K562 (cell line): ENCODE data around the gene C2orf76. TPM values are rescaled to one million over a fixed set of nuclear protein-coding genes. Genes with fewer than 3 reads are reported as not detected.

ENCODE experiments used
- ATAC-seq: fragments of 200-7000 bp; cut with Tn5 transposase; 3 replicates; pipeline ENCODE4 v1.9.1; 2020; ENCODE audit warnings: moderate library complexity
- BruUV-seq: library from RNA; stranded (reverse); fragments of 400-500 nt; replicated peaks from 2 replicates; lab custom pipeline; 2021; lab: Mats Ljungman, UMichigan
- CTCF ChIA-PET: fragments of 300-600 bp; formaldehyde crosslinking; extraction: SDS; loops from one replicate; lab custom pipeline; 2021; ENCODE audit warnings: low intra/inter-chr PET ratio; lab: Yijun Ruan, JAX
- POLR2A ChIA-PET: fragments of 300-600, 350-650 bp; sonication (Branson Sonifier 250); formaldehyde crosslinking; extraction: SDS; loops from one replicate; lab custom pipeline; 2021; ENCODE audit warnings: antibody characterized with exemption, inconsistent platforms; lab: Yijun Ruan, JAX
- DNase-seq, 4 experiments: peaks; one replicate each; pipeline versions ENCODE4 v3.0.0 to v3.0.0-alpha.2; 2011 to 2018; ENCODE audit warnings: low spot score in 3 of 4, mixed read lengths in 3 of 4; ENCODE audit errors: extremely low read depth in 1 of 4
- FAIRE-seq: peaks from 2 replicates; lab custom pipeline; 2011; peaks lifted over from hg19 to GRCh38; lab: Jason Lieb, UNC
- H2AFZ ChIP-seq: 2 replicates; pipeline ENCODE4 v1.6.0; 2011; ENCODE audit warnings: low read depth, low read length, control low read depth, inconsistent platforms
- H3K27ac ChIP-seq: fragments of 200-600 bp; 3 replicates; pipeline ENCODE4 v1.8.0; 2011; ENCODE audit warnings: low read depth, mild to moderate bottlenecking, control low read depth, inconsistent platforms, low read length, moderate library complexity, mixed read lengths; ENCODE audit errors: extremely low read depth
- H3K27me3 ChIP-seq, 2 experiments: fragments of 300-600 bp in 1 of 2; 2 replicates in 1 of 2; 3 replicates in 1 of 2; pipeline versions ENCODE4 v1.6.0 to v1.8.0; 2011; ENCODE audit warnings: inconsistent platforms in 2 of 2, low read length in 2 of 2, mild to moderate bottlenecking in 1 of 2, mixed read lengths in 1 of 2, moderate library complexity in 1 of 2; ENCODE audit not compliant: control insufficient read depth in 2 of 2, insufficient read depth in 2 of 2
- H3K36me3 ChIP-seq: fragments of 300-600 bp; 3 replicates; pipeline ENCODE4 v1.8.0; 2011; ENCODE audit warnings: mild to moderate bottlenecking, low read length, inconsistent platforms; ENCODE audit not compliant: control insufficient read depth, insufficient read depth
- H3K4me1 ChIP-seq, 2 experiments: fragments of 200-600 bp in 1 of 2; replicated peaks in 1 of 2; 2 replicates in 1 of 2; 3 replicates in 1 of 2; pipeline versions ENCODE4 v1.5.1 to v1.8.0; 2011; ENCODE audit warnings: inconsistent platforms in 2 of 2, low read length in 2 of 2, mild to moderate bottlenecking in 1 of 2, mixed read lengths in 1 of 2, moderate library complexity in 1 of 2; ENCODE audit not compliant: control insufficient read depth in 2 of 2, insufficient read depth in 2 of 2
- H3K4me2 ChIP-seq: 2 replicates; pipeline ENCODE4 v1.6.1; 2011; ENCODE audit warnings: low read length, control low read depth, inconsistent platforms, mixed read lengths; ENCODE audit not compliant: insufficient read depth
- H3K4me3 ChIP-seq: fragments of 200-600 bp; sonication (generic), shearing (Covaris generic); 2 replicates; pipeline ENCODE4 v1.5.1; 2016; ENCODE audit warnings: control low read depth, inconsistent platforms
- H3K79me2 ChIP-seq: fragments of 200-600 bp; 3 replicates; pipeline ENCODE4 v1.8.0; 2011; ENCODE audit warnings: low read length, inconsistent platforms; ENCODE audit not compliant: control insufficient read depth, insufficient read depth
- H3K9ac ChIP-seq, 2 experiments: 2 replicates each; pipeline versions ENCODE4 v1.6.0 to v1.6.1; 2011; ENCODE audit warnings: low read depth in 2 of 2, low read length in 2 of 2, control low read depth in 1 of 2, inconsistent platforms in 1 of 2, mild to moderate bottlenecking in 1 of 2, mixed read lengths in 1 of 2; ENCODE audit not compliant: insufficient read depth in 1 of 2
- H3K9me1 ChIP-seq: one replicate; pipeline ENCODE4 v1.6.0; 2011; ENCODE audit warnings: inconsistent platforms, mild to moderate bottlenecking, low read length, moderate library complexity; ENCODE audit not compliant: control insufficient read depth, insufficient read depth
- H3K9me3 ChIP-seq: replicated peaks from 2 replicates; pipeline ENCODE4 v1.5.1; 2011; ENCODE audit warnings: low read depth, low read length, inconsistent platforms; ENCODE audit not compliant: control insufficient read depth, insufficient read depth
- H4K20me1 ChIP-seq: replicated peaks from 2 replicates; pipeline ENCODE4 v1.6.1; 2011; ENCODE audit warnings: low read length, inconsistent platforms, mixed read lengths; ENCODE audit not compliant: control insufficient read depth, insufficient read depth
- IRF1 ChIP-seq: sonication (generic); formaldehyde crosslinking; IDR thresholded peaks from 2 replicates; pipeline ENCODE4 v1.8.0; 2022; ENCODE audit warnings: missing genetic modification reagents, mild to moderate bottlenecking, borderline replicate concordance
- NFRKB ChIP-seq: fragments of 450-650 bp; IDR thresholded peaks from 2 replicates; pipeline ENCODE4 v1.6.1; 2016; ENCODE audit warnings: low read depth
- TFAM ChIP-seq: fragments of 250-450 bp; sonication (Bioruptor Pico); conservative IDR thresholded peaks from 2 replicates; pipeline ENCODE4 v1.5.0; 2021; ENCODE audit warnings: mild to moderate bottlenecking, moderate library complexity
- ZNF395 ChIP-seq: fragments of 200-800 bp; sonication (Bioruptor generic); IDR thresholded peaks from 2 replicates; pipeline ENCODE4 v1.6.1; 2017; ENCODE audit warnings: missing genetic modification characterization, missing compliant biosample characterization
- ZNF449 ChIP-seq: fragments of 250-450 bp; sonication (Bioruptor Pico); IDR thresholded peaks from 2 replicates; pipeline ENCODE4 v1.8.0; 2022; ENCODE audit warnings: moderate library complexity, mild to moderate bottlenecking, inconsistent platforms
- ZNF57 ChIP-seq: fragments of 450-650 bp; formaldehyde crosslinking; IDR thresholded peaks from 2 replicates; pipeline ENCODE4 v1.4.0; 2020; ENCODE audit warnings: mild to moderate bottlenecking, moderate library complexity
- ZNF696 ChIP-seq: fragments of 250-450 bp; sonication (Bioruptor Pico); conservative IDR thresholded peaks from 2 replicates; pipeline ENCODE4 v1.4.0; 2020; ENCODE audit warnings: mild to moderate bottlenecking, moderate library complexity
- WGBS: fragments of 100-300 bp; shearing (Covaris generic); methylation state at CpG from one replicate; pipeline ENCODE4 v1.1.6; 2016; ENCODE audit warnings: low coverage, mixed read lengths; ENCODE audit not compliant: insufficient coverage; ENCODE audit errors: missing lambda C conversion rate; 5-methylcytosine and 5-hydroxymethylcytosine counted together
- in situ Hi-C: fragments of 300-500 bp; cut with MboI; formaldehyde crosslinking; loops from 4 replicates; pipeline ENCODE4 v1.15.0; 2018; ENCODE audit warnings: inconsistent platforms, mixed read lengths
- intact Hi-C: fragments of 100-400 bp; cut with micrococcal nuclease; formaldehyde crosslinking; loops from 2 replicates; pipeline ENCODE4 v1.14.2; 2022
- polyA plus RNA-seq, 8 experiments: library from polyadenylated mRNA; depleted of rRNA in 4 of 8; stranded (reverse) in 5 of 8; unstranded in 3 of 8; fragments of >200 nt; fragmentation: Nextera tagmentation in 2 of 8; fragmentation: Illumina TruSeq in 1 of 8; extraction: Ambion mirVana in 2 of 8; extraction: Trizol in 1 of 8; gene quantifications; 2 replicates each; pipeline versions ENCODE4 v1.2.1 to v1.2.3, GENCODE V29; 2011 to 2014; ENCODE audit warnings: inconsistent platforms in 1 of 8, missing spikeins in 1 of 8
- total RNA-seq, 7 experiments: library from RNA; depleted of rRNA in 6 of 7; stranded (reverse); fragments of >200 nt in 6 of 7; fragmentation: Illumina TruSeq in 2 of 7; extraction: Trizol in 2 of 7; gene quantifications; 2 replicates each; pipeline versions ENCODE4 v1.2.1 to v1.2.3, GENCODE V29; 2011 to 2021; ENCODE audit warnings: low replicate concordance in 1 of 7

Gene C2orf76
- total and polyA plus RNA-seq, 9 of the 15 experiments (the other 6 are each of a cell fraction or from before 2014, with no cell fraction given): 4.8 to 26.2 (median 14.5) TPM

- FAIRE-seq (no peak), ATAC-seq (no peak), DNase-seq (no peak)
- Histone ChIP-seq H2AFZ (no peak overlapping the region), H3K36me3 (peaks cover 15% of the 10 kb centered on the region; the same call in 2 of the 3 replicates), H3K27me3 (no peaks in the 10 kb centered on the region), H3K9me1 (peaks cover 4% of the 10 kb centered on the region), H3K79me2 (peaks cover 25% of the 10 kb centered on the region), H3K4me2 (no peak overlapping the region), H3K4me3 (no peak overlapping the region), H3K4me1 (peaks cover 3 to 14% of the 10 kb centered on the region in 2 experiments; a peak in 4 of 5 replicates), H3K27ac (no peak overlapping the region), H3K9ac (no peak overlapping the region), H3K9me3 (no peaks in the 10 kb centered on the region), H4K20me1 (no peaks in the 10 kb centered on the region)
- ChIA-PET CTCF (no interaction called here), POLR2A (interaction anchor here (1.5 kb wide), 1 partner anchor 14 kb away, joined by 4 read pairs; no protein-coding TSS in a partner anchor)
- TF ChIP-seq ZNF696 (CRISPR knock-in tag) (no peak), ZNF57 (CRISPR knock-in tag) (no peak), TFAM (no peak), ZNF395 (no peak), NFRKB (no peak), ZNF449 (CRISPR knock-in tag) (no peak), IRF1 (CRISPR knock-in tag) (no peak)
- BruUV-seq: no TSS peak
- WGBS: 80% methylated on average over 6 of the region's 6 CpGs
- intact Hi-C loops (no loop called here), in situ Hi-C loops (no loop called here)
Measured at GRCh38 chr2:119364798-119365197, 1.8 kb downstream of the C2orf76 start.
